ENCODE results near the gene SNX30. TPM values are rescaled to one million over a fixed set of nuclear protein-coding genes. Genes with fewer than 3 reads are reported as not detected.

The SNX30 gene
- total and polyA plus RNA-seq, 2 donors from 2014 or later: 7.9 to 22.9 TPM

DNA sequence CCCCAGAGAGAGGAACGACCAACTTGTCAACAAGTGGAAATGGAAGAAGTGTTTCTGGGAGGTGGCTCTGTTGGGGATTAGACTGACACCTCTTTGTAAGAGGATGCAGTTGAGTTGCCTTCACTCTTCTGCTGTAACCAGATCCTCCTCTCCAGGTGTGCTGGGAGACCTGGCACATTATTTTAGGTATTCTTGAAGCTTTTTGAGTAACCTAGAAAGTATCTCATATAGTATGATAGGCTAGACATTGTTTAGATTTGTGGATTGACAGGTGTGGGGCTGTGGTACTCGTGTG is 21.6 kb downstream of the SNX30 start:
- Histone ChIP-seq H3K4me1 (ENCODE audit: control insufficient read depth in 2 of 3, insufficient read depth in 2 of 3, low read depth in 1 of 3, low read length in 3 of 3) (no peaks in the 10 kb centered on the region), H3K9me3 (ENCODE audit: control insufficient read depth in 2 of 3, insufficient read depth in 1 of 3, low read length in 3 of 3) (no peaks in the 10 kb centered on the region), H3K27me3 (ENCODE audit: control insufficient read depth, insufficient read depth, low read length) (no peaks in the 10 kb centered on the region), H3K27ac (ENCODE audit: low read depth in 2 of 2, low read length in 2 of 2) (no peak overlapping the region), H3K36me3 (ENCODE audit: control insufficient read depth in 2 of 3, insufficient read depth in 3 of 3, low read length in 3 of 3) (no peaks in the 10 kb centered on the region), H3K4me3 (ENCODE audit: low read length in 3 of 3) (no peak overlapping the region), H3K9ac (ENCODE audit: low read length in 3 of 3) (no peak overlapping the region)
- FAIRE-seq (no peak), DNase-seq (no peak)
- no peak for TF ChIP-seq CTCF (IDR thresholded peaks at IDR 0.05; ENCODE audit: borderline replicate concordance, extremely low read depth, insufficient read depth)
- intact Hi-C loops (cut with DNase I): no loop called here

DNA sequence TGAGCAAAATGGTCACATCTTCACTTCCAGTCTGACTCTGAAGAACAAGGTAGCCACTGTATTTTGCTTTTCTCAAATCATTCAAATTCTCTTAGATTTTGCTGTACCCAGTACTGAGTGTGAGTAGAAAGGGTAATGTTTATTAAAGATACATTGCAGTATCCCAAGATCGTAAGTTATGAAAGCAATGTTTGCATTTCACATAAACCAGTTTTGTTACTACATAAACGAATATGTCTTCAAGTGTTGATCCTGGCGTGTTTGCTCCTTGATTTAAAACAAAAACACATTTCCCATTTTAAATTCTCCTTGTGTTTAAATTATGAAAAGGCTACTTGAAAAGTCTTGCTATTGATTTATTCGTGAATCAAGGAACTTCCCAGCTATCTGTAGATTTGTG is 22.0 kb downstream of the SNX30 start:
- Histone ChIP-seq H3K9ac (ENCODE audit: low read length in 3 of 3) (no peak overlapping the region), H3K4me3 (ENCODE audit: low read length in 3 of 3) (no peak overlapping the region), H3K27ac (ENCODE audit: low read depth in 2 of 2, low read length in 2 of 2) (no peak overlapping the region), H3K36me3 (ENCODE audit: control insufficient read depth in 2 of 3, insufficient read depth in 3 of 3, low read length in 3 of 3) (no peaks in the 10 kb centered on the region), H3K4me1 (ENCODE audit: control insufficient read depth in 2 of 3, insufficient read depth in 2 of 3, low read depth in 1 of 3, low read length in 3 of 3) (no peaks in the 10 kb centered on the region), H3K27me3 (ENCODE audit: control insufficient read depth, insufficient read depth, low read length) (no peaks in the 10 kb centered on the region), H3K9me3 (ENCODE audit: control insufficient read depth in 2 of 3, insufficient read depth in 1 of 3, low read length in 3 of 3) (no peaks in the 10 kb centered on the region)
- TF ChIP-seq CTCF (IDR thresholded peaks at IDR 0.05; ENCODE audit: borderline replicate concordance, extremely low read depth, insufficient read depth): no peak
- DNase-seq (no peak), FAIRE-seq (no peak)
- intact Hi-C loops (cut with DNase I): no loop called here

- FAIRE-seq: no peak
- Histone ChIP-seq H3K9ac (ENCODE audit: low read length in 3 of 3) (no peak overlapping the region), H3K9me3 (ENCODE audit: control insufficient read depth in 2 of 3, insufficient read depth in 1 of 3, low read length in 3 of 3) (no peaks in the 10 kb centered on the region), H3K4me3 (ENCODE audit: low read length in 3 of 3) (no peak overlapping the region), H3K27me3 (ENCODE audit: control insufficient read depth, insufficient read depth, low read length) (no peaks in the 10 kb centered on the region), H3K27ac (ENCODE audit: low read depth in 2 of 2, low read length in 2 of 2) (no peak overlapping the region), H3K36me3 (ENCODE audit: control insufficient read depth in 2 of 3, insufficient read depth in 3 of 3, low read length in 3 of 3) (no peaks in the 10 kb centered on the region), H3K4me1 (ENCODE audit: control insufficient read depth in 2 of 3, insufficient read depth in 2 of 3, low read depth in 1 of 3, low read length in 3 of 3) (no peaks in the 10 kb centered on the region)
- peak in 1 of 5 donors; percentile 29 for DNase-seq
- intact Hi-C loops (cut with DNase I): no loop called here
- TF ChIP-seq CTCF (IDR thresholded peaks at IDR 0.05; ENCODE audit: borderline replicate concordance, extremely low read depth, insufficient read depth): no peak
Measured at GRCh38 chr9:112774006-112774996, 23.7 kb downstream of the SNX30 start.
